T47D (cell line): ENCODE results near the gene CHGA.

Source experiments
- DNase-seq, 2 experiments: peaks; one replicate each; pipeline versions ENCODE4 v3.0.0 to v3.0.0-alpha.2; 2011 to 2012; ENCODE audit warnings: low read depth in 1 of 2, low spot score in 1 of 2
- JUND ChIP-seq: IDR thresholded peaks from 2 replicates; pipeline ENCODE4 v1.6.1; 2012; ENCODE audit warnings: low read depth
- in situ Hi-C: cut with HindIII; loops from 2 replicates; pipeline ENCODE4 v1.10.0; 2016; ENCODE audit warnings: low sequenced_read_pairs, low pct_unique_long_range_greater_than_20kb

The CHGA gene

DNA sequence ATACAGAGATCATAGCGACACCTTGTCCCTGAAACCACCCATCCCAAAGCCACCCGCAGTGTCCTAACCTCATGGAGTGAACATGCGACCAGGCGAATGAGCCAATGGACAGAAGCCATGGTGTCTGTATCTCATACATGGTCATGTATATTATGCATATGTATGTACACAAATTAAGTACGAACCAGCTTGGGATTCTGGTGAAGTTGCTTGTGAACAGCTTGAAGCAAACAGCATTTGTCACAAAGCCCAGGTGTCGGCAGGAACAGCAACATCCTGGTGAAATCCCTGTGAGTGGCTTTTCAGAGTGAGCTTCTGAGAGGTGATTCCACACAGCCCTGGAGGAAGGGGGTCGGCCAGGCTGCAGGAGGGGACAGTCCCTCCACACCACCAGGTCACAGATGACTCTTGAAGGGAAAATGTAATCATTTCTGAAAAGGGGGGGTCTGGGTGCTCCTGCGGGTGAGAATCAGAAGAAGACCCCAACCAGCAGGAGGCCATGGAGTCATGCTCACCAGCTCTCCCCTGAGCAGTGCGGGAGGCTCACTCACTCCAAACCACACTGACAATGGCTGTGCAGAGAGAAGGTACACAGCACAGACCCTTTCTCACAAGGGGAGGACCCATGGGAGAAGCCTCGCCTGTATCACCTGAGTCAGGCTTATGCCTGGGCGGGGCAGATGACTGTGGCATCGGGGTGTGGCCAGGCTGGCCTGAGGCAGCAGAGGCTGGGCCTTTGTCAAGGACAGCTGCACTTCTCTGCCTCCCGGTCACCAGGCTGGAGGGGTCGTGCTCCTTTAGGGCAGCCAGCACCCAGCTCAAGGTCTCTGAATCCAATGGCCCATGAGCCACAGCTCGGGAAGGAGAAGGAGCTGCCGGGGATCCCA, 14.3 kb downstream of the CHGA start:
- no peak for TF ChIP-seq JUND
- no peak for DNase-seq
- in situ Hi-C loops = no loop called here

DNA sequence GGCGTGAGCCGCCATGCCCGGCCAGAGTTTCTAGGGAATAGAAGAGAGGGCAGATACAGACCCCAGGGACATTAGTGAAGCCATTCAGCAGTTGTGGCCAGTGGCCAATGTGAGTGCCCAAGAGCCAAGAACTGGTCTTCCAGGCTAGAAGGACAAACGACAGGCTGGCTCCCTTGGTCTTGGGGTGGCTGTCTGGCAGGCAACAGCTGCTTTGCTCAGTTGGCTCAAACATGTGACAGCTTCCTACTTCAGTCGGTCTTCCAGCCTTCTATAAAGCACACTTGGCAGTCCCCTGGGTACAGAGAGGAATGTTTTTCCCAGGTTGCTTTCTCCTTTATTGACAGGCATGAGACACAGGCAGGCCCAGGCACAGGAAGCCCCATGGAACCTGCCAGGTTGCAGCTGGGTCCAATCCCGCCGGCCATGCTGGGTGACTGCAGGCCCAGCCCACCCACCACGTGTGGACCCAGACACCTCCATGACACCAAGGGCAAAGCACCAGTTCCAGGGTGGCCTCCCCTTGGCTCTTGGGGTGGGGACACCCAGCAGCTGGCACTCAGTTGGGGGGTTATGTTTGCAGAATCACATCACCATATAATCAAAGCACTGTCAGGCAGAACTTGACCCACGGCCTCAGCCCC, 15.4 kb downstream of the CHGA start:
- in situ Hi-C loops = no loop called here
- DNase-seq = no peak
- no peak for TF ChIP-seq JUND

DNA sequence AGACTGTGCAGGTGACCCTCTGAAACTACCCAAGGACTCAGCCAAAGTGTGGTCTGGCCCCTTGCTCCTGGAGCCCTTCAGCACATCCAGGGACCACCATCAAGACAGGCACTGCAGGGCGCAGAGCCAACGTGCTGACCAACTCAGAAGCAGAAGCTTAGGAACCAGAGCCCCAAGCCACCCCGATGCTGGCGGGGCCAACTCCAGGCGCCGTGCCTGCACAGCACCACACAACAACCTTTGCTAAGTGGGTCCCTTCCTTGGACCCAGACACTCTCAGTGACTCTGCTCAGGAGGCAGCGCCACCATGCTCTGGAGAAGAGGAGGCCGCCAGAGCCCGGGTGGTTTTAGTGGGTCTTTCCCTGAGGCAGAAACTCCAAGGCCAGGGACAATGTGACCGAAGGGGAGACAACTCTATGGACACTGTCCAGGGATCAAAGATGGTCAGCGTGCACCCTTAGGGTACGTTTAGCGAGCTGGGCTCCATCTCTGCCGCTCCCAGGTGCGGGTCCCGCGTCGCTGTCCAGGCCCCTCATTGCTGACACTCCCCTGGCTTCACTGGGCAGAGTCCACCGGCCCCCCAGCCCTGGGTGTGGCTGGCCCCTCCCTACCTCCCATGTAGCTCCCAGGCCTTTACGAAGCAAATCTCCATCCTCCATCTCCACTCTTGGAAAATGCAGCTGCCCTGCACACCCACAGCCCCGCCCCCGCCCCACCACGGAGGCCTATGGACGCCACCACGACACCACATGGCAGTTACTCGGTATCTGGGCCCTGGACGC, 16.1 kb downstream of the CHGA start:
- in situ Hi-C loops = no loop called here
- TF ChIP-seq JUND = no peak
- no peak for DNase-seq

DNA sequence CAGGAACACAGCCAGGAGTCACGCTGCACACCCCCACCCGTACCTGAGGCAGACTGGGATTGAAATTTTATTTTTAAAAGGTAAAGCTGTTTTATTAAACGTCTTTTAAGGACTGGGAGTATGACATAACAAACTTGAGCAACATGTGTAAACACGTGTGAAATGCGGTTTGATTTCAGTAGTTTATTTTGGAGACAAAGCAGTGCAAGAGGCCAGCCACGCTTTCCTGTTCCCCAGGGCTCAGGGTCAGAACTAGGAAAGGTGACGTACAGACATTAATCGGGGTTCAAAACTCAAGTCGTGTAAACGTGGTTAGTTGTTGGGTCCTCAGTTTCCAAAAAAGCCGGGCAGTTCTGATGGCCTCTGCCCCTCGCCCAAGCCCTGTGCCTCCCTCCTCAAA, 16.7 kb downstream of the CHGA start:
- DNase-seq = no peak
- in situ Hi-C loops = no loop called here
- no peak for TF ChIP-seq JUND

DNA sequence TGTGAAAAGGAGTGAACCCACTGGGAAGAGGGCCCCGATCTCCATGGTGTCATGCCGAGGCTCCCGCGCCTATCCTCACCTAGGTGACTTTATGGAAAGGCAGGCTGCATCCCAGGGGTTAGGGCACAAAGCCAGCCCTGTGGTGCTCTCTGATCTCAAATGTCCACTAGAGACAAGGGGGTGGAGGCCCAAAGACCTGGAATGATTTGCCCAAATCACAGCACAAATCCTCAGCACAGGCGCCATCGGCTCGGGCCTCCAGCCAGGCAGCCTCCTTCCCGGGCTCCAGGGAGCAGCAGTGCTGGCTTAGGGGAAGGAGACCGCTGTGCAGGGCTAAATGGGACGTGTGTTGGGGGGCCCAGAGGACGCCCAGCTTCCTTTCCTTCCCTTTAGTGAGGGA, 17.6 kb downstream of the CHGA start:
- no peak for DNase-seq
- no peak for TF ChIP-seq JUND
- in situ Hi-C loops = no loop called here

DNA sequence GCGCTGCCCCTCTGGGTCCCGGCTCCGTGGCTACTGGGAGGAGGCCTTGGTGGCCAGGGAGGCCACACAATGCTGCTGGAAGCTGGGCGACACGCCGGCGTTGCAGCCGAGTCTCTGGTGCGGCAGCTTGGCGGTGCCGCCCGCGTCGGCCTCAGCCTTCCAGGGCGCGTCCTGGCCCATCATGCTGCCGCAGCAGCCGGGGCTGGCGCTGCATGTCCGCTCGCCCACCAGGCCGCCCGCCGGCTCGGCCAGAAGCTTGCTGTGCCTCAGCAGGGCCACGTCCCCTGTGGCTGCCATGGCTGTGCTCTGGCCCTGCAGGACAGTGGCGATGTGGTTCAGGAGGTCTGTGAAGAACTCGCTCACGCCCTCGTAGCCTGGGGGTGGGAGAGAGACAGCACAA, 18.6 kb downstream of the CHGA start:
- TF ChIP-seq JUND = no peak

DNA sequence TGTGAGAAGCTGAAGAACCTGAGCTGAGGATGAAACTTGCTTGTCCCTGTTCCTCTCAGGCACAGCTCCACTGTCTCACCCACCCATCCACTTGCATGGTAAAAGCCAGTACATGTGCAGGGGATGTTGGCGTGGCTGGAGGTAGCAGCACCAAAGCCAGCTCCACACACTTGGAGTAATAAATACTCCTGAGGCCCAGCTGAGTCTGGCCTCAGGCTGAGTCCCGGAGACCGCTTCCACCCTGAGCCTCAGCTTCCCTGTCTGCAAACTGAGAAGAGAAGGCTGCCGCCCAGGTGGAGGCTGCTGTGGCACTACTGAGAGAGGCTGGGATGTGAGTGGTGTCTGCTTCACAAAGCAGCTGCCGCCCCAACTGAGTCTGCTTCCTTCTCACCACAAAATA, 19.2 kb downstream of the CHGA start:
- no peak for TF ChIP-seq JUND
- in situ Hi-C loops = no loop called here
- no peak for DNase-seq

More for the DNA sequence above, 18.6 kb downstream of the CHGA start:
- DNase-seq = no peak
- in situ Hi-C loops = no loop called here

DNA sequence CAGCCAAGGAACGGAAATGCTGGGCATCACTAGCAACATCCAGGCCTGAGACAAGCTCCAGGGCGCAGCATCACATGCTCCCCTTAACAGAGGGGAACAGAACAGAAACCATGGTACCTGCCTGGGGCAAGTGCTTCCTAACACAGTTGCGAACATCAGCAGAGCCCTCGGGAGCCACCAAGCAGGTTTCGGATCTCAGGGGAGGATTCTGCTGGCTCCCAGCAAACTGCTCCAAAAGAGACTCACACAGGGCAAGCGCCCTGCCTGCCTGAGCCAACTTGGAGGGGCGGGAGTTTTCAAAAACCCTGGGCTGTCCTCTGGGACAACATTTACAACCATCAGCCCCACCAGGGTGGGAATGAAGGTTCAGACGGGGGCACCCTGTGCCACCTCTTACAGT, 19.6 kb downstream of the CHGA start:
- DNase-seq = no peak
- in situ Hi-C loops = no loop called here
- no peak for TF ChIP-seq JUND

DNA sequence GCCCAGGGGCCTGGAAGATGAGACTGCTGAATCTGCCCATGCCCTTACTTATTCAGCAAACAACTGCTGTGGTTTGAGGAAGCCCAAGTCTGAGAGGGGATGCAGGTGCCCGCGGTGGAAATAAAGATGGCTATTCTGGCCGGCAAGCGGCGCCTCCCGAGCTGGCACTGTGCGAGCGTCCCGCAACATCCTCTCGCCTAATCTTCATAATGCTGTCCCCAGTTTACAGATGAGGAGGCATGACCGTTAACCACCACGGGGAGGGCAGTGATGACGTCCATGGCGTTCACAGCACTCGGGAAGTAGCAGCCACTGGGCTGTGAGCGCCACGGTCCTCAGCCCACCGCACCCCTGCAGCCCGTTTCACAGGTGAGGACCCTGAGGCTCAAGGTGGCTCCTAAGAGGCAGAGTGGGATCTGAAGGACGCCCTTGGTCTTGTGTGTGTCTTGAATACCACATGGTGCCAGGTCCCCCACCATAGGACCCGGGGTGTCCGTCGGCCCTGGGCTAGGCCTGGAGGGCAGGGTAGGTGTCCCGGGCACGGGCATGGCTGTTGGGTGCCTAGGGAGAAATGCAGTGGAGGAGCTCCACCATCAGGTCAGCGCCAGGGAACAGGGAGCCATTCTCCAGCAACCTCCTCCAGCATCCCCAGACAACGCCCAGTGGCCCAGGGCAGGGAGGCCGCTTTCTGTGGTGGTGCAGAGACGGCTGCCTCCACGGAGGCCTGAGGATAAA, 20.2 kb downstream of the CHGA start:
- in situ Hi-C loops = no loop called here
- TF ChIP-seq JUND = no peak
- DNase-seq = no peak

DNA sequence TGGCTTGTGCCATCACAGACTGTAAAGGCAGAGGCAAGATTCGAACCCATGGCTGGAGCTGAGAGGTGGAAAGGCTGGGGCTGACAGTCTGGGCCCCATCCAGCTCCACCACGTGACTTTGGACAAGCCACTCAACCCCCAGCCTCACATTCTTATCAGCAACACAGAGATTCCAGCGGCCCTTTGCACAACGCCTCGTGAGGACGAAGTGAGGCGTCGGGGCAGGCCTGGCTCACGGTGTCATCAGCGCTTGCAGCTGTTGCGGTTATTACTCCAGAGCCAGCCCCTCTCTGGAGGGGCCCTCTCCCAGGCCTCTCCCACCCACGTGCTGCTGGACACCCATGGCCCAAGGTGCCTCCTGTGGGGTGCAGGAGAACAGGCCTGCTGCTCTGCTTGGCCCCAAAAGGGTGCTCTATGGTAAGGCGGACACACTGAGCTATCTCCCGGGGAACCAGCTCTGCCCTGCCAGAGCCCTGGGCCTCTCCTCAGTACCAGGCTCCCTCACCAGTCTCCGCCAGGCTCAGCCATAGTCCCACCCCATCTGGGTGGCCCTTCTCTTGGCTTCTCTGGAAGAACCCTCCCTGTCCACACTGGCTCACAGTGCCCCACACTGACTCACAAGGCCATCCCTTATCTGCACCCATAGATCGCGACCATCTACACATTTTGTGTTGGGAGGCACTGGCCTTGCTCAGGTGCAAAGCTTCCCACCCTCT, 21.1 kb downstream of the CHGA start:
- in situ Hi-C loops = no loop called here
- TF ChIP-seq JUND = no peak
- DNase-seq = no peak

DNA sequence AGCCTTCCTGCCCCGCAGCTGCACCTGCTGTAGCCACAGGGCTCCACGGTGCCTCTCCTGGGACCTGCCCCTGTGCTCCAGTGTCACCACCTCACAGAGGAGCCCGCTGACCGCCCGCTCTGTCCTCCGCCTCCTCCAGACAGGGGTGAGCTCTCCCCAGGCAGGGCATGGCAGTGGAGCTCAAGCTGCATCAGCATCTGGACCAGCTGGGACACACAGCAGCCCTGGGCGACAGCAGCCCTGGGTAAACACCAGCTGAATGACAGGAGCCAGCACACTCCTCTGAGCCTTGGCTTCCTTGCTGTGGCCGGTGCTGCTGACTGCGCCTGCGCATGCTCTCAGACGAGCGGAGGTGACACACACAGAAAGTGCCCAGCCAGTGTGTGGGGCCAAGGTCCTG, 22.0 kb downstream of the CHGA start:
- no peak for DNase-seq
- in situ Hi-C loops = no loop called here
- no peak for TF ChIP-seq JUND

DNA sequence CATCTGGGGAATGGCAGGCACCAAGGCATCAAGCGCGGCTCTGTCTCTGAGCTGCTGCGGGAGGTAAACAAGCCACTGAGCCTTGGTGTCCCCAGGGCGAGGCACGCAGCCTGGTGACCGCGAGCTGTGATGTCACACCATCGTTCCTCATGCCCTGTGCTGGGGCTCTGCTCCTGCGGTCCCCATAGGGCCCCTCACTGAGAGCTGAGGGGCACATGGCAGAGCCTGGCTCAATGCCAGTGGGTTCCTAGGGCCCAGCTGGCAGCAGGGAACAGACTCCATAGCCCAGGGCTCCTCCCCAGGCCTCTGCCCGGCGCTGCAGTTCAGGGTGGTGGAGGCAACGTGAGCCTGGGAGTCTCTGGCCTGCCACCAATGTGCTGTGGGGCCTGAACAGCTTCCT, 22.6 kb downstream of the CHGA start:
- no peak for DNase-seq
- no peak for TF ChIP-seq JUND
- in situ Hi-C loops = no loop called here
